AML-193 (cell line): Measurements from ENCODE around the gene TAF1A.

Experiments
- DNase-seq, 2 experiments: peaks; one replicate each; lab custom pipeline; 2025; lab: John Stamatoyannopoulos, UW

The TAF1A gene

GRCh38 chr1:222596696-222597095 is 7.0 kb upstream of the TAF1A start:
- DNase-seq, result no peak

GRCh38 chr1:222594789-222595188 is 5.1 kb upstream of the TAF1A start:
- DNase-seq, result no peak

DNA sequence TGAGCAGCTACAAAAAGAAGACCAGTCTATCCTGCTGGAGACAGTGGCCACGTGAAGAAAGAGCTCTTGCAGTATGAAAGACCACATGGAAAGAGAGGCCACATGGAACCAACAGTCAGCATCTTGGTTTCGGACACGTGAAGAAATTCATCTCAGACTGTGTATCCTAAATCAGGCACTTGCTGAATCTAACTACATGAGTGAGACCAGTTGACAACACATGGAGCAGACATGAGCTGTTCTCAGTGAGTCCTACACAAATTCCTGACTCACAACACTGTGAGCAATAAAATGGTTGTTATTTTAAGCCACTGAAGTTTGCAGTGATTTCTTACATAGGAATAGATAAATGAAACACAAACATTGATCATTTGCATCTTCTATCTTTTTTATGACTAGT is 2.4 kb upstream of the TAF1A start:
- DNase-seq, result no peak

DNA sequence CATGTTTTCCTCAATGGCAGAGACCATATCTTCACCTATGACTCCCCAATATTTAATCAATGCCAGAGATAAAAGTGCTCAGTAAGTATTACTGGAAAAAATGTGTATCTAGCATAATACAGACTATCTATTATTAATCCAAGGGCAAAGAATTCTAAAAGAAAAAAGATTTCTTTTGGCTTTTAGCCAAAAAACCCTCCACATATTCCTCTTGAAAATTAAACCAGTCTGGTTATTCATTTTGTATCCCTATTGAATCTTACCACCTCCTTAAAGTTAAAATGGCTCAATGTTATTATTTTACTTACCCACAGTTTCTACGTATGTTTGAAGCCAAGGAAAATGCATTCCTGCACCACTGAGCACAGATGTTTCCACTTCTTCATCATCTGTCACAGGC is 1.6 kb downstream of the TAF1A start:
- DNase-seq, result no peak

- DNase-seq, result no peak
These were observed 2.9 kb downstream of the TAF1A start for GRCh38 chr1:222586842-222587241.

GRCh38 chr1:222583079-222583478 is 6.7 kb downstream of the TAF1A start:
- peak; percentile 70 to 71 for DNase-seq

DNA sequence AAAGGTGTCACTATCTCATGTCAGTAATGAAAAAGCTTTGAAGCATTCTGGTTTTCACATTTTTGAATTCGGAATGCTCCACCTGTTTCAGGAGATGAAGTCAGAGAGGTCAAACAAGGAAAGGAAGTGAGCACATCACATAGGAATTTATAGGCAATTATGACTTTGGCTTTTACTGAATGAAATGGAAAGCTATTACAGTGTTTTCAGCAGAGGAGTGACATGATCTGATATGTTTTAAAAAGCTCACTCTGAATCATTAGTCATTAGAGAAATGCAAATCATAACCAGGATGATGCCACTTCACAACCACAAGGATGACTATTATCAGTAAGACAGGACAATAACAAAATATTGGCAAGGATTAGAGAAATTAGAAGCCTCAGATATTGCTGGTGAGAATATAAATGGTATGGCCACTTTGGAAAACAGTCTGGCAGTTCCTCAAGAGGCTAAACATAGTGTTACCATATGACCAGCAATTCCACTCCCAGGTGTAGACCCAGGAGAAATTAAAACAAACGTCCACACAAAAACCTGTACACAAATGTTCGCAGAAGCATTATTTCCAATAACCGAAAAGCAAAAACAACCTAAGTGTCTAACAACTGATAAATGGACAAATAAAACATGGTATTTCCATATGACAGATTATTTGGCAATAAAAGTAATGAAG is 7.5 kb downstream of the TAF1A start:
- DNase-seq, result no peak

GRCh38 chr1:222579316-222579715 is 10.4 kb downstream of the TAF1A start:
- no peak for DNase-seq

- no peak for DNase-seq
These were observed 18.9 kb downstream of the TAF1A start for GRCh38 chr1:222570837-222571236.

DNA sequence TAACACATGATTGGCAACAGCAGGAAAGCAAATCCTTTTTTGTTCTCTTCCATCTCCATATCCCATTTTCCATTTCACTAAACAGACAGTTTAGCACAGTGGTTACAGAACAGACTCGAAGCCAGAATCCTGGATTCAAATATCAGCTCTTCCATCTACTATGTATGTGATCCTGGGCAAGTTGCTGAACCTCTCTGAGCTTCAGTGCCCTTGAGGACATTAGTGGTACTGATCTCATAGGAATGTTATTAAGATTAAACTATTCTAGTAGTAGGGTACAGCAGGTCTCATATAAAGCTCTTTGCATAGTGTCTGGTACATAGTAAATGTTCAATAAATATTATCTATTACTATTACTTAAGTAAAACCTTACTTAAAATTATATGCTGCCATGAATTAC is 28.1 kb downstream of the TAF1A start:
- no peak for DNase-seq

DNA sequence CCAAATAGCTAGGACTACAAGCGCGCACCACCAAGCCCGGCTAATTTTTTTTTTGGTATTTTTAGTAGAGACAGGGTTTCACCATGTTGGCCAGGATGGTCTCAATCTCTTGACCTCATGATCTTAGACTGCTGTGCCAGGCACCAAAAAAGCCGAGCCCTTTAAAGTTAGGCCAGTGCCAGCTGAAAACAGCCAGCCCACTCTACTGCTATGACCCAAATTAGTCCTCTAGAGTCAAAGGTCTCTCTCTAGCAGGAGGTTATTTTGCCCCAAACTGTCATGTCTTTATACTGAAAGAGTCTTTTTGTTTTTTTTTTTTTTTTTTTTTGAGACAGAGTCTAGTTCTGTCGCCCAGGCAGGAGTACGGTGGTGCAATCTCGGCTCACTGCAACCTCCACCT is 32.2 kb downstream of the TAF1A start:
- DNase-seq, result no peak

GRCh38 chr1:222557148-222557547 is 32.6 kb downstream of the TAF1A start:
- DNase-seq, result no peak

- no peak for DNase-seq
These were observed 33.6 kb downstream of the TAF1A start for GRCh38 chr1:222555992-222556615.

- DNase-seq, result no peak
These were observed 35.6 kb downstream of the TAF1A start for GRCh38 chr1:222554177-222554576.

DNA sequence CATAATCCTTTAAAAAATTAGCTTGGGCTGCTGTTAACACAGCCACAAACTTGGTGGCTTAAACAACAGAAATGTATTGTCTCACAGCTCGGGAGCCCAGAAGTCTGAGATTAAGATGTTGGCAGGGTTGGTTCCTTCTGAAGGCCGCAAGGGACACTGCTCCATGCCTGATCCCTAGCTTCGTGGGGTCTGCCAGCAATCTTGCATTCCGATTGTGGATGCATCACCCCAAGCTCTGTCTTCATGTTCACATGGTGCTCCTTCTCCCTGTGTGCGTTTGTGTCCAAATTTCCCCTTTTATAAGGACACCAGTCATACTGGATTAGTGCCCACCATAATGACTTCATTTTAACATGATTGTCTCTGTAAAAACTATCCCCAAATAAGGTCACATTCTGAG is 36.9 kb downstream of the TAF1A start:
- DNase-seq, result no peak

- no peak for DNase-seq
These were observed 41.6 kb downstream of the TAF1A start, which contains the start of gene HHIPL2 for GRCh38 chr1:222547944-222548671. TSS of gene HHIPL2 (minus strand) at chr1:222548104. CDS start at chr1:222548044, 60 bp downstream.

- DNase-seq, result no peak
These were observed 42.5 kb downstream of the TAF1A start for GRCh38 chr1:222547260-222547614.

DNA sequence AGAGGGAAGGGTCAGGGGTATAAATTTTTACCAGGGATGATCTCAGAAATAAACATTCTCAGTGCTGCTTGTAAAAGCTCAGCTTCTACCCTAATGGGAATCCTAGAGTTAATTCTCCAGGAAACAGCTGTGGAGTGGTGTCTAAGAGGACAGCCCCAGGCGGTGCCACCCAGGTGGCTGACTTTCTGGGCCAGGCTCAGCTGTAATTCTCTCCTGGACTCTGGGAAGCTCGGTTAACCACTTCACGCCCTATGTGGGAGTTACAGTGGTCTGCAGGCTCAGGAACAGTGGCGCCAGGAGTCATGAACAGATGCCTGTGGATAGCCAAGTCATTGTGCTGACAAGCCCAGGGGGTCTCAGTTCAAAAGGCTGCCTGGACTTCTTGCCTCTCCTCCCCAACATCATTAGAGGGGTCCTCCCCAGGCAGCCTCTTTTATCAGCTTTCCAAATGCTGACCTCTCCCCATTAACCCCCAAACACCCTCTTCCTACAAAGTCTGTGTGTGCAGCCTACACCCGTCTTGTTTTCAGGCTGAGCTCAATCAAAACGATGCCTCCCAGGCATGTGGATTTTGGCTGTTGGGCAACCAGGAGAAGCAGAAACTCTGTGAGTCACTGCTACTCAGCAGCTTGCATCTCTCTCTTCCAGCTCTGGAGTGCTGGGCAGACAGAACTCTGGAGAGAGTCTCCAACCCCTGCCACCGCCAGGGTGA is 43.0 kb downstream of the TAF1A start:
- no peak for DNase-seq

DNA sequence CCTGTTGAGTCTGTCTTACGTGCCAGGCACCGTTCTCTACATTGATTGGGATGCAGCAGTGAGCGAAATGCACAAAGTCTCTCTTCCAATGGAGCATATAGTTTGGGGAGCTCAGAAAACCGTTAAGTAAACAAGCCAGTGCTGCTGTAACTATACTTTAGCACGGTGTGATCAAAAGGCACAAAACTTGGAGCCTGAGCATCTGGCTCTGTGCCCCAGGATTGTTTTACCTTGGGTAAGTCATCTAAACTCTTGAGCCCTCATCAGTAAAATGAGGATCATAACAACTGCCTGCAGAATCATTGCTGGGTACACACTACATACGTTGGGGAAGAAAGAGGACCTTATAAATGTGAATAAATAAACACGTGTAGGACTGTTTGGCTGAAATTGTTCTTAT is 43.6 kb downstream of the TAF1A start:
- DNase-seq, result no peak

- DNase-seq, result no peak
These were observed 45.9 kb downstream of the TAF1A start for GRCh38 chr1:222543817-222544216.

DNA sequence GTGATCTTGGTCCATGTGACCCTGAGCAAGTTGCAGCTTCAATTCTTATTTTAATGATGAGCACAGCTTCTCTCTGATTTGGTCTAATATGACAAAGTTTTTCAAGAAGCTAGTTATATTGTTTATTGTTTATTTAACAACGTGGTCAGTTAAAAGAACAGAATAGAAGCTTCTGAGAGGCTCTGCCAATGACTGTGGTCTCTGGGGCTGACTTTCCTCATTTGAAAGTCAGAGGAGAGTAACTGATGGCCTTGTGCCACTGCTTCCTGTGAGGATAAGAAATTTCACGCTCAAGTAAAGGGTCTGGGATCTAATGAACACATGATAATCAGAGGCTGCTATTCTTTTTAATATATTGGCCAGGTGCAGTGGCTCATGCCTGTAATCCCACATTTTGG is 49.1 kb downstream of the TAF1A start:
- DNase-seq, result no peak

- DNase-seq, result no peak
These were observed 49.7 kb downstream of the TAF1A start for GRCh38 chr1:222539951-222540597.
